ENCODE measurements around the gene SPNS1. TPM values are rescaled to one million over a fixed set of nuclear protein-coding genes. Genes with fewer than 3 reads are reported as not detected.

Gene SPNS1
- total RNA-seq, 1 experiment from 2014 or later: 48.1 TPM

Other genes with a start within 250 kb of the SPNS1 start
- 0.16 and 1.9 TPM in 2 replicates for gene NPIPB9, start 223.0 kb upstream of the SPNS1 start, total RNA-seq (2014; rRNA removed; shearing (Covaris generic))
- 30.9 and 36.4 TPM in 2 replicates for gene ATXN2L, start 151.8 kb upstream of the SPNS1 start, total RNA-seq (2014; rRNA removed; shearing (Covaris generic))
- gene TUFM, start 128.4 kb upstream of the SPNS1 start, total RNA-seq (2014; rRNA removed; shearing (Covaris generic)): 191 and 198 TPM in 2 replicates
- gene SH2B1, start 110.9 kb upstream of the SPNS1 start, total RNA-seq (2014; rRNA removed; shearing (Covaris generic)): 10.1 and 10.4 TPM in 2 replicates
- gene ATP2A1, start 96.3 kb upstream of the SPNS1 start, total RNA-seq (2014; rRNA removed; shearing (Covaris generic)): not detected in 2 replicates
- 10.3 and 11.9 TPM in 2 replicates for gene RABEP2, start 49.5 kb upstream of the SPNS1 start, total RNA-seq (2014; rRNA removed; shearing (Covaris generic))
- not detected in 2 replicates for gene CD19, start 42.8 kb upstream of the SPNS1 start, total RNA-seq (2014; rRNA removed; shearing (Covaris generic))
- gene NFATC2IP, start 23.8 kb upstream of the SPNS1 start, total RNA-seq (2014; rRNA removed; shearing (Covaris generic)): 11.5 and 13.7 TPM in 2 replicates
- 0.24 and 0.77 TPM in 2 replicates for gene LAT, start 10.3 kb downstream of the SPNS1 start, total RNA-seq (2014; rRNA removed; shearing (Covaris generic))

Data from SK-MEL-5 (cell line).